GM23248 (cell line): ENCODE measurements around the gene CRYBA4. TPM values are rescaled to one million over a fixed set of nuclear protein-coding genes. Genes with fewer than 3 reads are reported as not detected.

Experiments
- DNase-seq: peaks from one replicate; pipeline ENCODE4 v3.0.0-alpha.2; 2015
- H2AFZ ChIP-seq: fragments of 200-600 bp; sonication (generic); 2 replicates; pipeline ENCODE4 v1.6.1; 2016; ENCODE audit warnings: antibody characterized with exemption
- H3F3A ChIP-seq: fragments of 200-600 bp; sonication (generic); 2 replicates; pipeline ENCODE4 v1.6.1; 2016; ENCODE audit warnings: mild to moderate bottlenecking, antibody characterized with exemption, mixed run types; ENCODE audit not compliant: insufficient read depth
- H3K27ac ChIP-seq: fragments of 200-600 bp; sonication (generic); 2 replicates; pipeline ENCODE4 v1.5.1; 2016; ENCODE audit warnings: mild to moderate bottlenecking
- H3K27me3 ChIP-seq: fragments of 200-600 bp; sonication (generic); replicated peaks from 2 replicates; pipeline ENCODE4 v1.6.1; 2016; ENCODE audit warnings: mild to moderate bottlenecking; ENCODE audit not compliant: insufficient read depth
- H3K36me3 ChIP-seq: fragments of 200-600 bp; sonication (generic); 2 replicates; pipeline ENCODE4 v1.6.1; 2016; ENCODE audit warnings: low read depth, mild to moderate bottlenecking
- H3K4me1 ChIP-seq: fragments of 200-600 bp; sonication (generic); 2 replicates; pipeline ENCODE4 v1.6.1; 2016; ENCODE audit warnings: mild to moderate bottlenecking; ENCODE audit not compliant: insufficient read depth
- H3K4me2 ChIP-seq: fragments of 200-600 bp; sonication (generic); one replicate; pipeline ENCODE4 v1.6.1; 2016; ENCODE audit warnings: mild to moderate bottlenecking; ENCODE audit not compliant: unreplicated experiment
- H3K4me3 ChIP-seq: fragments of 200-600 bp; sonication (generic); 2 replicates; pipeline ENCODE4 v1.5.1; 2016; ENCODE audit warnings: mild to moderate bottlenecking
- H3K79me2 ChIP-seq: fragments of 200-600 bp; sonication (generic); 2 replicates; pipeline ENCODE4 v1.6.1; 2016; ENCODE audit warnings: mild to moderate bottlenecking; ENCODE audit not compliant: insufficient read depth
- H3K9ac ChIP-seq: fragments of 200-600 bp; sonication (generic); 2 replicates; pipeline ENCODE4 v1.6.1; 2016; ENCODE audit warnings: mild to moderate bottlenecking
- H3K9me2 ChIP-seq: fragments of 200-600 bp; sonication (generic); 2 replicates; pipeline ENCODE4 v1.6.1; 2016; ENCODE audit warnings: mixed run types, mild to moderate bottlenecking, moderate library complexity; ENCODE audit not compliant: insufficient read depth
- H3K9me3 ChIP-seq: fragments of 200-600 bp; sonication (generic); one replicate; pipeline ENCODE4 v1.6.1; 2017; ENCODE audit warnings: low read depth
- H4K20me1 ChIP-seq: fragments of 200-600 bp; sonication (generic); 2 replicates; pipeline ENCODE4 v1.6.0; 2016; ENCODE audit not compliant: insufficient read depth
- EZH2 ChIP-seq: fragments of 200-600 bp; sonication (generic); IDR thresholded peaks from 2 replicates; pipeline ENCODE4 v1.6.1; 2018; ENCODE audit warnings: antibody characterized with exemption, mild to moderate bottlenecking; ENCODE audit not compliant: insufficient read depth, poor library complexity, severe bottlenecking
- EZH2phosphoT487 ChIP-seq: fragments of 200-600 bp; sonication (generic); IDR thresholded peaks from 2 replicates; pipeline ENCODE4 v1.6.1; 2018; ENCODE audit warnings: antibody characterized with exemption, moderate library complexity, mild to moderate bottlenecking, low read depth; ENCODE audit not compliant: insufficient read depth
- WGBS, 2 experiments: methylation state at CpG; one replicate each; pipeline ENCODE4 v1.1.6; 2015 to 2017; ENCODE audit warnings: low lambda C conversion rate in 2 of 2, low coverage in 1 of 2; ENCODE audit errors: missing lambda C conversion rate in 2 of 2; 5-methylcytosine and 5-hydroxymethylcytosine counted together
- in situ Hi-C: fragments of 300-500 bp; cut with MboI; formaldehyde crosslinking; loops from 2 replicates; pipeline ENCODE4 v1.15.0; 2020
- polyA plus RNA-seq: library from polyadenylated mRNA; unstranded; fragments of >200 nt; fragmentation: Nextera tagmentation; extraction: Ambion mirVana; gene quantifications from 2 replicates; pipeline ENCODE4 v1.2.1, GENCODE V29; 2016
- total RNA-seq: library from RNA; depleted of rRNA; stranded (reverse); fragments of >200 nt; shearing (Covaris generic); gene quantifications from 2 replicates; pipeline ENCODE4 v1.2.3, GENCODE V29; 2014

CRYBA4 gene
- total and polyA plus RNA-seq, 2 experiments from 2014 or later = not detected

DNA sequence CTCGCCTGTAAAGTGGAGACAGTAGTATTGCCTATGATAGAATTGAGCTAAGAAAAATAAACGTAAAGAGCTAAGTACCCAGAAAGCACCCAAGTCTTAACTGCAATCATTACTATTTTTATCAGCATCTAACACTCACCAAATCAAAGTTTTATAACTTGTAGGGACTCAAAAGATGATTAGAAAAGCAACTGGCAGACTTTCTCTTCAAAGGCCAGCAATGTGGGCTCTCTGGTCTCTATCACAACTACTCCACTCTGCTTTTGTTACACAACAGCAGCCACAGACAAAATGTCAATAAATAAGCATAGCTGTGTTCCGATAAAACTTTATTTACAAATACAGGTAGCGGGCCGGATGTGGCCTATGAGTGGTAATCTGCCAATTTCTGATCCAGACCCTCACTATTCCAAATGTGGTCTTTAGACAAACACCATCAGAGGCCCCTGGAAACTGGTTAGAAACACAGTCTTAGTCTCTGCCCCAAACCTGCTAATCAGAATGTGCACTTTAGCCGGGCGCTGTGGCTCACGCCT lies 40.1 kb upstream of the CRYBA4 start:
- H3K79me2 ChIP-seq = peaks cover 79% of the 10 kb centered on the region
- no peak overlapping the region for H2AFZ ChIP-seq
- no peaks in the 10 kb centered on the region for H3K36me3 ChIP-seq
- H4K20me1 ChIP-seq = no peaks in the 10 kb centered on the region; the same call in 1 of the 2 replicates
- H3K4me1 ChIP-seq = peaks cover 15% of the 10 kb centered on the region
- no peak for DNase-seq
- no peaks in the 10 kb centered on the region for H3K27me3 ChIP-seq
- H3K27ac ChIP-seq = no peak overlapping the region
- no peak overlapping the region for H3K4me3 ChIP-seq
- peaks cover 24% of the 10 kb centered on the region for H3F3A ChIP-seq
- in situ Hi-C loops = no loop called here
- H3K9me2 ChIP-seq = no peaks in the 10 kb centered on the region
- no peak overlapping the region for H3K4me2 ChIP-seq
- no peak overlapping the region for H3K9ac ChIP-seq
- 97 to 99% methylated on average over 8 of the region's 8 CpGs for WGBS, 2 experiments
- no peak for TF ChIP-seq EZH2phosphoT487
- no peak for TF ChIP-seq EZH2
- no peaks in the 10 kb centered on the region for H3K9me3 ChIP-seq

DNA sequence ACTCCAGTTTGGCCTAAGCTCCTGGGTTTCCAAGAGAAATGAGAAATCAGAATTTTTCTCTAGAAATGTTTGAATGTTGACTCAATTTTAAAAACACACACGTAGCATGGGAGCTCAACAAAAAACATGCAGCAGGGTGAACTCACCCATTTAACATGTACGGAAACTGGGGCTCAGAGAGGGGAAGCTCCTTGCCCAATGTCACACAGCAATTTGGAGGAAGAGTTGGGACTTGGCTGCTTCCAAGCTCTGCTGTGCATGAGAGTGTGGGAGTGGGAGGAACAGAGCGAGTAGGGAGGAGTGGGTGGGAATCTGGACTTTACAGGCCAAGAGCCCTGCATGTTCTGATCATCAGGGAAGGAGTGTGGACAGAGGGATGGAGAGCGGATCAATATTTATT lies 37.8 kb upstream of the CRYBA4 start:
- Histone ChIP-seq H3K4me3 (no peak overlapping the region), H3K9me3 (no peaks in the 10 kb centered on the region), H3K4me2 (no peak overlapping the region), H3K79me2 (peaks cover 82% of the 10 kb centered on the region), H3F3A (peaks cover 24% of the 10 kb centered on the region), H4K20me1 (no peaks in the 10 kb centered on the region; the same call in 1 of the 2 replicates), H3K36me3 (no peaks in the 10 kb centered on the region), H3K27me3 (no peaks in the 10 kb centered on the region), H3K9me2 (no peaks in the 10 kb centered on the region), H3K4me1 (peaks cover 15% of the 10 kb centered on the region), H3K9ac (no peak overlapping the region), H3K27ac (no peak overlapping the region), H2AFZ (no peak overlapping the region)
- no peak for TF ChIP-seq EZH2
- no peak for TF ChIP-seq EZH2phosphoT487
- DNase-seq = no peak
- WGBS, 2 experiments = 71 to 72% methylated on average over 4 of the region's 4 CpGs
- in situ Hi-C loops = no loop called here

DNA sequence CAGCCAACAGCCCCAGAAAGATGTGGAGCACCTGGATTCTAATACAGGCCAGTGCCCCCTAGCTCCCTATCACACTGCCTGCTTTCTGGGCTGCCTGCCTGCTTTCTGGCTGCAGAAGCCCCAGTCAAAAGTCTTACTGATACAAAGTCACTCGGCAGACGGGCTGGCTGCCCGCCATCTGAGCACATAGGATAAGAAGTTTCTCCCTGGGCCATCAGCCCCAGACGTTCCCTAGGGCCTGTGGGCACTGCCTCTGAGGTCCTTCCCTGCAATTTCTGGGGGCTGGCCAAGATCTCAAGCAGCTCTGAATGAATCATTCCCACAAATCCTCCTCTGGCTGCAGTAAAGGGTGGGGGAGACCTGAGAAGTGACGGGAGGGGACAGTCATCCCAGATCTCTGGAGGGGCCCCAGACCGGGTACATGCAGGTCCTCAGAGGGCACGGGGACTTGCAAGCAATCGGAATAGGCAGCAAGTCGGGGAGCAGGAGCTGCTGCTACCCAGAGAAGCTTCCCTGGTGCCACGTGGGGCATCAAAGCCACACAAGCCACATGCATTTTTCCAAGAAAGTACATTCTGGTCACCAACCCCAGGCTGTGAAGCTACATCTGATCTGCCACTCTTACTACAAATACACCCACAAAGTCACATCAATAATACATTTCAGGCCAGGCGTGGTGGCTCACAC lies 36.5 kb upstream of the CRYBA4 start:
- H3K4me3 ChIP-seq = no peak overlapping the region
- H3K79me2 ChIP-seq = peaks cover 77% of the 10 kb centered on the region
- H3K9me2 ChIP-seq = no peaks in the 10 kb centered on the region
- in situ Hi-C loops = no loop called here
- H3K9ac ChIP-seq = peak overlapping the region; percentile 20
- H3K4me1 ChIP-seq = peaks cover 15% of the 10 kb centered on the region
- H4K20me1 ChIP-seq = no peaks in the 10 kb centered on the region; the same call in 1 of the 2 replicates
- no peaks in the 10 kb centered on the region for H3K9me3 ChIP-seq
- peak overlapping the region; percentile 37 for H3K4me2 ChIP-seq
- H3K27ac ChIP-seq = peak overlapping the region; percentile 35
- no peaks in the 10 kb centered on the region for H3K27me3 ChIP-seq
- H3K36me3 ChIP-seq = no peaks in the 10 kb centered on the region
- TF ChIP-seq EZH2phosphoT487 (no peak), EZH2 (no peak)
- H2AFZ ChIP-seq = no peak overlapping the region
- WGBS, 2 experiments = 36 to 37% methylated on average over 10 to 11 of the region's 11 CpGs
- H3F3A ChIP-seq = peaks cover 24% of the 10 kb centered on the region
- DNase-seq = peak; percentile 93

DNA sequence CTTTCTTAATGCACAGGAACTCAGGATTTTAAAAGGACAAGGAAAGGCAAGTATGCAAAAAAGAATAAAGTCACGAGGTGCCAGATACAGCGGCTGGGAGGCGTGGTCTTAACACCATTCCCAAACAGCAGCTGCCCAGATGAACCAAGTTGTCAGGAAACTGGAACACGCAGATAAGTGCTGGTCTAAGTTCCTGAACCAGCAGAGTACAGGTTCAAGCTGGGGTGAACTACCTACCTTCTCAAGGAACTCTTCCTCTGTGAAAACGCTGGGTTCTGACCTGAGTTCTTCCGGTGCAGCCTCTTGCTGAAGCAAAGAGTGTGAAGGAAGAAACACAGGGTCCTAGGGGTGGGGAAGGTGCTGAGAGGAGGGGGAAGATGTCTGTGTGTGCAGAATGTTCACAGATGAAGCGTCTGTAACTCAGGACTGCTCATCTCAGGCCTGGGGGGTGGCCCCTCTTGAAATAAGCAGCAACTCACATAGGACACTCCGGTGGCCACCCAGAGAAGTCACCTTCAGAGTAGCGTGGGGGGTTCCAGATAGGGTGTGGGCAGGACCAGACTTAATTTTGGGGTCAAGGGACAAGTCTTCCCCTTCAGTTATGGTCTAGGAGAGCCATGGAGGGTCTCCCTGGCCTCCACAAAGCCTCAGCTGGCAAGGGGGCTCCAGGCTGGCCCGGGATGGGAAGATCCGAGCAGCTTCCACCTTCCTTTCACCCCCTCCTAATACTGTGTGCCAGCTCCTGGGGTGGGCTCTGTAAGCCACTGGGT lies 35.0 kb upstream of the CRYBA4 start:
- H3K79me2 ChIP-seq = peaks cover 65% of the 10 kb centered on the region
- H2AFZ ChIP-seq = no peak overlapping the region
- H3K4me3 ChIP-seq = no peak overlapping the region
- no peaks in the 10 kb centered on the region for H4K20me1 ChIP-seq
- H3K27ac ChIP-seq = no peak overlapping the region
- TF ChIP-seq EZH2phosphoT487 = no peak
- TF ChIP-seq EZH2 = no peak
- peaks cover 18% of the 10 kb centered on the region for H3K4me1 ChIP-seq
- WGBS, 2 experiments = 75 to 77% methylated on average over 11 of the region's 11 CpGs
- no peaks in the 10 kb centered on the region for H3K9me2 ChIP-seq
- no peaks in the 10 kb centered on the region for H3K27me3 ChIP-seq
- in situ Hi-C loops = no loop called here
- H3F3A ChIP-seq = peaks cover 24% of the 10 kb centered on the region
- H3K4me2 ChIP-seq = no peak overlapping the region
- no peak for DNase-seq
- H3K9ac ChIP-seq = no peak overlapping the region
- H3K36me3 ChIP-seq = no peaks in the 10 kb centered on the region
- H3K9me3 ChIP-seq = no peaks in the 10 kb centered on the region
